ENCODE measurements around the gene ABCA1. TPM values are rescaled to one million over a fixed set of nuclear protein-coding genes. Genes with fewer than 3 reads are reported as not detected.

ABCA1 gene
- total and polyA plus RNA-seq, 4 donors = 10.2 to 43.0 (median 27.8) TPM

DNA sequence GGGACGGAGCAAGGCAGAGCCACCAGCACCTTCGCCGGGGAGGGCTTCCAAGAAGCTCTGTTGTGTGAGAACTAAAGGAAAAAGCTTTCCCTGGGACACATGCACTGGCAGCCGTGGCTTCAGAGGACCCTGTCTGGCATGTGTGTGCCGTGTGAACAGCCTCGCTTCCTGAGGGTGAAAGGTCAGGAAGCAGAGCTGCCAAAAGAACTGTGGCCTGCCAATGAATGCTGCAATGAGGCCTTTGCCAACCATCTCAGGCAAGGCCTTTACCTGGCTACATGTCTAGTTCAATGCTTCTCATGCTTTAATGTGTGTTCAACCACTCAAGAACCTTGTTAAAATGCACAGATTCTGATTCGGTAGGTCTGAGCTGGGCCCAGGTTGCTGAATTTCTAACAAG is 110.5 kb downstream of the ABCA1 start:
- Histone ChIP-seq H3K27ac (ENCODE audit: low read depth, low read length) (no peak overlapping the region), H3K27me3 (ENCODE audit: control insufficient read depth, insufficient read depth, low read length) (no peaks in the 10 kb centered on the region), H3K4me3 (ENCODE audit: low read depth, low read length) (no peak overlapping the region), H3K36me3 (ENCODE audit: control insufficient read depth, insufficient read depth, low read length) (peaks cover 48% of the 10 kb centered on the region), H3K9me3 (ENCODE audit: control insufficient read depth, insufficient read depth, low read length) (no peaks in the 10 kb centered on the region), H3K4me1 (ENCODE audit: control insufficient read depth, insufficient read depth, low read length) (no peaks in the 10 kb centered on the region)
- no peak for DNase-seq (ENCODE audit: low read depth in 4 of 6, low spot score in 6 of 6)
- WGBS (ENCODE audit: insufficient coverage) = 76% methylated on average over 7 of the region's 7 CpGs

DNA sequence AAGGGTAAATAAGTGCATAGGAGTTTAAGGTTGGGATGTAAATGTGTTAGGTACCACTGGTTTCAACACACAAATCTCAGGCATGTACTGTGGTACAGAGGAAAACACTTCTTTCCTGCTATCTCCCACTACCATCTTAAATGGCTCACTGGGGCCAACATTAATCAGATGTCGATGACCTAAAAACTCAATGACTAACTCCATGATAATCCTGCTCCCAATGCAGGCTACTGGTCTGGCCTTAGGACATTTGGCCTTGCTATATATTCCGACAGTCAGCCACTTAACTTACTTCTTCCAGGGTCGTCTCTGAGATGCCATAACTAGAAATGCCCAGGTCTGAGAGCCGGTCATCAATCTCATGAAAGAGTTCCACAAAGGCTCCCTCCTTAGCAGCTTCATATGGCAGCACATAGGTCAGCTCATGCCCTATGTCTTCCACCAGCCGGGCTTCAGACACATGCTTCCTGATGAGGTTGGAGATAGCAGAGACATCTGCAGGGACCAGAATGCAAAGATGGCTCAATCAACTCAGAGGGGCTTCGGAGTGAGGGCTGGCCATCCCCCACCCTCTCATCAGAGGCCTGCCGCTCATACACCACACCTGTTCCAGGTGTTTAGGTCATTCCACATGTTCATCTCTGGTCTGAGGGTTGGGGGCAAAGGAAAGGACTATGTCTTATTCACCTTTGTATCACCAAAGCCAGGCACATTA is 111.9 kb downstream of the ABCA1 start:
- DNase-seq (ENCODE audit: low read depth in 4 of 6, low spot score in 6 of 6) = no peak
- 98% methylated on average over 5 of the region's 7 CpGs for WGBS (ENCODE audit: insufficient coverage)
- no peaks in the 10 kb centered on the region for H3K27me3 ChIP-seq (ENCODE audit: control insufficient read depth, insufficient read depth, low read length)
- H3K36me3 ChIP-seq (ENCODE audit: control insufficient read depth, insufficient read depth, low read length) = peaks cover 46% of the 10 kb centered on the region
- H3K9me3 ChIP-seq (ENCODE audit: control insufficient read depth, insufficient read depth, low read length) = no peaks in the 10 kb centered on the region
- peaks cover 2% of the 10 kb centered on the region for H3K4me1 ChIP-seq (ENCODE audit: control insufficient read depth, insufficient read depth, low read length)
- no peak overlapping the region for H3K4me3 ChIP-seq (ENCODE audit: low read depth, low read length)
- H3K27ac ChIP-seq (ENCODE audit: low read depth, low read length) = no peak overlapping the region

DNA sequence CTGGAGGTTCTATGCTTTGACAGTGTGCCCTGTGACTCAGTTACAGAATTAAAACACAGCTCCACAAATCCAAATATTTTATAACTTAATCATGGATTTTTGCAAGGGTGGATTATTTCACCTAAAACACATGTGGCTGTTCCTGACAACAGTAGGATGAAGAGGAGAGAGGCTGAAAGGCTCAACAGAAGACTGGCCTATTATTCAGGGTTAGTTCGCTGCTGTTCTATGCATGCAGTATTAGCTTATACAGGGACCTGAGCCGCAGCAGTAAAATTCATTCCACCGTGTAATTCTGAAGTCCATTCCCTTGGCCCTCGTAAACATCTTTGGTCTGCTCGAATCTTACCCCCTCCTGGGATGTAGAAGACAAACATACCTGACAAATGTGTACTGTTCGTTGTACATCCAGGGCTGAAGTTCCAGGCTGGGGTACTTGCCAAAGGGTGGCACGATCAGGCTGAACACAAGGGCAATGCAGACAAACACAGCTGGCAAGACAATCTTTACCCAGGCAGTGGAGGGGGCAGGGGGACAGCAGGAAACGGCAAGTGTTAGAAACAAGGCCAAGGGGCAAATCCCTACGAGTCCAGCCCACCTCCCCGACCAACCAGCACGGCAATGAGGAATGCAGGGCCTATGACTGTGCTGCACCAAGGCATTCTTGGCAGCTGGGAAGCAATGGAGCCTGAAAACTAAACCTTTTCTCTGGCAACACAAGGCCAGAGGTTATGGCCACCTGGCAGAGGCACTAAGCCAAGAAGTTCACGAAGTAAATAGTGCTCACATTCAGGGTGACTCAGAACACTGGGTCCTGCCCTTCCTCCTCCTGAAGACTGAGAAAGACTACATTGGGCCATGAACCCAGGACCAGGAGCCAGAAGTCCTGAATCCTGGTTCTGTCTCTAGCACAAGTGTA is 117.3 kb downstream of the ABCA1 start:
- Histone ChIP-seq H3K36me3 (ENCODE audit: control insufficient read depth, insufficient read depth, low read length) (peaks cover 16% of the 10 kb centered on the region), H3K9me3 (ENCODE audit: control insufficient read depth, insufficient read depth, low read length) (no peaks in the 10 kb centered on the region), H3K27ac (ENCODE audit: low read depth, low read length) (no peak overlapping the region), H3K4me1 (ENCODE audit: control insufficient read depth, insufficient read depth, low read length) (peaks cover 6% of the 10 kb centered on the region), H3K4me3 (ENCODE audit: low read depth, low read length) (no peak overlapping the region), H3K27me3 (ENCODE audit: control insufficient read depth, insufficient read depth, low read length) (no peaks in the 10 kb centered on the region)
- 44% methylated on average over 8 of the region's 12 CpGs for WGBS (ENCODE audit: insufficient coverage)
- DNase-seq (ENCODE audit: low read depth in 4 of 6, low spot score in 6 of 6) = peak in 1 of 6 donors; percentile 14

DNA sequence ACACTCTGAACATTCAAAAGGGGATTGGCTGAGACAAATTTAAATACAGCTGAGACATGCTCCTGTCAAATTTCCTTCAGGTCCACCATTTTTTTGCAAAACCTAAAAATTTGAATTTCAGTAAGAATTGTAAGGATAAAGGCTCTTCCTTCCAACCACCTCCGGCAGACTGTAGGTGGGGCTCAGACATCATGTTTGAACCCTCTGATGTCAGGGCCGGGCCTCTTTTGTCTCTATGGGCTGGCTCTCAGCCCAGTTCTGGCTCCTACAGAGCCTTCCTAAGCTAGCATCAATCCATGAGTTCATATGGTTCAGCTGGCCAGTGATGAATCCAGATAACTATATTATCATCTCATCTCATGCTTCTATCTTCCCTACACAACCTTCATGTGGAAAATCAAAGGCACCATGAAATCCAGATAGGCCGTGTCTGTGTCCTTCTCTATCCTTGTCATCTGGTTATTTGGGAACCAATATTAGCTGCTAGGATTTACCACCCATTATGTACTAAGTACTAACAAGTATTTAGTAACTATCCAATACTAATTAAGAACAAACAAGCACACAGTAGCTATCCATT is 119.8 kb downstream of the ABCA1 start:
- no peak overlapping the region for H3K27ac ChIP-seq (ENCODE audit: low read depth, low read length)
- H3K36me3 ChIP-seq (ENCODE audit: control insufficient read depth, insufficient read depth, low read length) = peaks cover 16% of the 10 kb centered on the region
- H3K27me3 ChIP-seq (ENCODE audit: control insufficient read depth, insufficient read depth, low read length) = no peaks in the 10 kb centered on the region
- peaks cover 6% of the 10 kb centered on the region for H3K4me1 ChIP-seq (ENCODE audit: control insufficient read depth, insufficient read depth, low read length)
- 0% methylated on average over 1 of the region's 3 CpGs for WGBS (ENCODE audit: insufficient coverage)
- peak in 4 of 6 donors; percentile 18 to 79 (median 56) for DNase-seq (ENCODE audit: low read depth in 4 of 6, low spot score in 6 of 6)
- H3K4me3 ChIP-seq (ENCODE audit: low read depth, low read length) = no peak overlapping the region
- no peaks in the 10 kb centered on the region for H3K9me3 ChIP-seq (ENCODE audit: control insufficient read depth, insufficient read depth, low read length)

DNA sequence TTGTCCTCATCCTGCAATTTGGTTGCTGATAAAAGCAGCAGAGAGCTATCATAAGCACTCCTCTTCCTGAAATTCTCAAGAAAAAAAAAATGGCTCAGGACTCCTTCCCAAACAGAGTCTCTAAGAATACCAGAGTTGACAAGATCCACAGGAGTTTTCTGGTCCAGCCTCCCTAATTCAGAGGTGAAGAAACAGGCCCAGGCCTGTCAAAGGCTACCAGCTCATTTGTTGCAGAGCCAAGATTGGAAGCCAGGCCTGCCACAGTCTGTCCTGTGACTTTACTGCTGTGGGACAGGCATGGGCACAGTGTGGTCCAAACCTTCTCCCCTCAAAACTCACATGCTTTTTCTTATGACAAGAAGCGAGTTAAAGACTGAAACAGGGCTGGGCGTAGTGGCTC is 122.5 kb downstream of the ABCA1 start:
- Histone ChIP-seq H3K36me3 (ENCODE audit: control insufficient read depth, insufficient read depth, low read length) (peaks cover 23% of the 10 kb centered on the region), H3K27ac (ENCODE audit: low read depth, low read length) (no peak overlapping the region), H3K9me3 (ENCODE audit: control insufficient read depth, insufficient read depth, low read length) (no peaks in the 10 kb centered on the region), H3K27me3 (ENCODE audit: control insufficient read depth, insufficient read depth, low read length) (no peaks in the 10 kb centered on the region), H3K4me3 (ENCODE audit: low read depth, low read length) (no peak overlapping the region), H3K4me1 (ENCODE audit: control insufficient read depth, insufficient read depth, low read length) (peaks cover 2% of the 10 kb centered on the region)
- WGBS (ENCODE audit: insufficient coverage) = 100% methylated on average over 2 of the region's 2 CpGs
- no peak for DNase-seq (ENCODE audit: low read depth in 4 of 6, low spot score in 6 of 6)

DNA sequence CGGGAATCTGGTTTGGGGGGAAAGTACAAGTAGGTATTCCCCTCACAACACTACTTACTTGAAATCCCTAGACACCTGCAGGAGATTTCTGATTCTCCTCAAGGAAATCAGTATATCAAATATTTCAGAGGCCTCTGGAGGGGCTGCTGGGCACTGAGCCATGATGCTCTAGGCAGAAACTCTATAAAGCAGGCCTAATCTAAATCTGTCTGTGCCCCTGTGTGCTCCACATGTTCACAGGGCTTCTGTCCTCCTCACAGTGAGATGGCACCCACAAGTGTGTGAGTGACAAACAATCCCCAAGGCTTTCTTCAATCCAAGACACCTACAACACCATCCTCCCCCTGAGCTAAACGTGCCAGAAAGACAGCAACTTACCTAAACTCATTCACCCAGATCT is 125.0 kb downstream of the ABCA1 start:
- peaks cover 2% of the 10 kb centered on the region for H3K4me1 ChIP-seq (ENCODE audit: control insufficient read depth, insufficient read depth, low read length)
- H3K9me3 ChIP-seq (ENCODE audit: control insufficient read depth, insufficient read depth, low read length) = no peaks in the 10 kb centered on the region
- no peaks in the 10 kb centered on the region for H3K27me3 ChIP-seq (ENCODE audit: control insufficient read depth, insufficient read depth, low read length)
- no peak overlapping the region for H3K4me3 ChIP-seq (ENCODE audit: low read depth, low read length)
- no peak overlapping the region for H3K27ac ChIP-seq (ENCODE audit: low read depth, low read length)
- WGBS (ENCODE audit: insufficient coverage) = 80% methylated on average over 1 of the region's 2 CpGs
- peaks cover 28% of the 10 kb centered on the region for H3K36me3 ChIP-seq (ENCODE audit: control insufficient read depth, insufficient read depth, low read length)
- DNase-seq (ENCODE audit: low read depth in 4 of 6, low spot score in 6 of 6) = peak in 1 of 6 donors; percentile 20

DNA sequence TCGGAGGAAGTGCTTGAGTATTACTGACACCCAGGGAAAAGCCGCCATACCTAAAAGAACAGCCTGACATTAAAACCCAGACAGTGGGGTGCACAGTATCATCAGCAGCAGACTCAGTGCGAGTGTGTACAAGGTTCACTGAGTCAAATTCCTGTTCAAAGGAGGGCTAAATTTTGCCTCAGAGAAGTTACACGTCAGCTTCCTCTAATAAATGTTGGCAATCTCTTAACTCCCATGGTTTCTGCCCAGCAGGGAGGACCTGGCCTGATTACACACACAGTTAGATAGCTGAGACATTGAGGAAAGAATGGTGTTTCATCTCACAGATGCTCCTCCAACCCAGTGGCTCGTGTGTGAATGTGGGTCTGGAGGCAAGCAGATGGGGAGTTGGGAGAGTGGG is 125.8 kb downstream of the ABCA1 start:
- peak in 2 of 6 donors; percentile 27 to 57 for DNase-seq (ENCODE audit: low read depth in 4 of 6, low spot score in 6 of 6)
- H3K27ac ChIP-seq (ENCODE audit: low read depth, low read length) = no peak overlapping the region
- peaks cover 2% of the 10 kb centered on the region for H3K4me1 ChIP-seq (ENCODE audit: control insufficient read depth, insufficient read depth, low read length)
- H3K36me3 ChIP-seq (ENCODE audit: control insufficient read depth, insufficient read depth, low read length) = peaks cover 28% of the 10 kb centered on the region
- no peaks in the 10 kb centered on the region for H3K9me3 ChIP-seq (ENCODE audit: control insufficient read depth, insufficient read depth, low read length)
- H3K27me3 ChIP-seq (ENCODE audit: control insufficient read depth, insufficient read depth, low read length) = no peaks in the 10 kb centered on the region
- no peak overlapping the region for H3K4me3 ChIP-seq (ENCODE audit: low read depth, low read length)
- 65% methylated on average over 4 of the region's 5 CpGs for WGBS (ENCODE audit: insufficient coverage)

DNA sequence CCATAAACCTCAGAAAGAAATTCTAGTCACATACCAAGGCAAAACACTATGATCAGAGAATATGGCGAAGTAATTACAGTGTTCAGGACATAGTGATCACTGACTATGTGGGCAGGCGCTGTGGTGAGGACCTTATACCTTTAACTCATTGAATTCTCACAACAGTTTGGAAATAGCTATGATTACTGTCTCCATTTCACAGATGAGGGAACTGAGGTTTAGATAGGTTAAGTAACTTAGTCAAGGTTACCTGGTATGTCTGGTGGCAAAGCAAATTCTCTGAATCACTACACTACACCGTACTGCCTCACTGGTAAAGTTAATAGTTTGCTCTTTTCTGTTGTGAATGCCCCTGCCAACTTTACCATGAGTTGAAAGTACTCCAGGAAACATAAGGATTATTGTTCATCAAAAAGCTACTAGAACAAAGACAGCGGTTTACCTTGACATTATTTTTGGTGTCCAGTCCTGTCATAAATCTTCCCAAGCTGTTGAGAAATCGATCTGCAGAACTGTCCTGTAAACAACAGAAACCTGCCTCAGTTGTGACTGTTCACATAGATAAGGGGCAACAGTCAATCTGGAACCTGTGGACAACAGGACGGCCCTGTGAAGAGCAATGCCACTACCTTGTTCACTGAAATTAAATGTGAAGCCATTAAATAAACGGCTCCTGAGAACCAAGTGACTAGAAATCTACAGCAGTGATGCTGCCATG is 127.7 kb downstream of the ABCA1 start:
- 86% methylated on average over 3 of the region's 7 CpGs for WGBS (ENCODE audit: insufficient coverage)
- no peaks in the 10 kb centered on the region for H3K9me3 ChIP-seq (ENCODE audit: control insufficient read depth, insufficient read depth, low read length)
- H3K36me3 ChIP-seq (ENCODE audit: control insufficient read depth, insufficient read depth, low read length) = peaks cover 18% of the 10 kb centered on the region
- no peaks in the 10 kb centered on the region for H3K27me3 ChIP-seq (ENCODE audit: control insufficient read depth, insufficient read depth, low read length)
- H3K4me3 ChIP-seq (ENCODE audit: low read depth, low read length) = no peak overlapping the region
- no peak for DNase-seq (ENCODE audit: low read depth in 4 of 6, low spot score in 6 of 6)
- peaks cover 2% of the 10 kb centered on the region for H3K4me1 ChIP-seq (ENCODE audit: control insufficient read depth, insufficient read depth, low read length)
- H3K27ac ChIP-seq (ENCODE audit: low read depth, low read length) = no peak overlapping the region

Measured in spinal cord (tissue), 10 donors.